WI38 (cell line): Measurements from ENCODE around the gene TMEM203.

Experiments
- H3K4me3 ChIP-seq: 2 replicates; pipeline ENCODE4 v1.5.1; 2011; ENCODE audit warnings: low read depth, mild to moderate bottlenecking, control low read depth, low read length
- CTCF ChIP-seq: IDR thresholded peaks from 2 replicates; pipeline ENCODE4 v1.5.1; 2012; ENCODE audit warnings: low read depth, mild to moderate bottlenecking, control low read depth, low read length

Gene TMEM203

GRCh38 chr9:137201205-137201868 lies 4.1 kb downstream of the TMEM203 start:
- TF ChIP-seq CTCF: no peak

GRCh38 chr9:137200311-137201204 lies 4.9 kb downstream of the TMEM203 start, which contains the start of gene TPRN:
Gene TPRN (minus strand): TSS chr9:137200741. CDS start chr9:137200711, 30 bp downstream.
- H3K4me3 ChIP-seq: peak within 1 kb of the TSS; percentile 71
- no peak for TF ChIP-seq CTCF

More at GRCh38 chr9:137201205-137201868, 4.1 kb downstream of the TMEM203 start:
- peak overlapping the region; percentile 71 for H3K4me3 ChIP-seq

- peak overlapping the region; percentile 58 for H3K4me3 ChIP-seq
Measured at GRCh38 chr9:137199411-137200121, 5.9 kb downstream of the TMEM203 start.

GRCh38 chr9:137198902-137199283 lies 6.6 kb downstream of the TMEM203 start:
- H3K4me3 ChIP-seq: peak overlapping the region; percentile 58

More at GRCh38 chr9:137199411-137200121, 5.9 kb downstream of the TMEM203 start:
- no peak for TF ChIP-seq CTCF

GRCh38 chr9:137198051-137198901 lies 7.2 kb downstream of the TMEM203 start:
- no peak for TF ChIP-seq CTCF
- peak overlapping the region; percentile 17; the same call in 1 of the 2 replicates for H3K4me3 ChIP-seq

More at GRCh38 chr9:137198902-137199283, 6.6 kb downstream of the TMEM203 start:
- no peak for TF ChIP-seq CTCF

- TF ChIP-seq CTCF: no peak
- no peak overlapping the region for H3K4me3 ChIP-seq
Measured at GRCh38 chr9:137195525-137196220, 9.8 kb downstream of the TMEM203 start.
